HG03520 (cell line): ENCODE measurements around the gene FRMPD2.
"Not testable (repeated sequence)": the region's sequence is repeated elsewhere in the genome, so short reads cannot be mapped to it uniquely, and the experiment has no call there.

Experiments used
- ATAC-seq: cut with Tn5 transposase; IDR thresholded peaks from one replicate; pipeline ENCODE4 v1.9.1; 2021; ENCODE audit warnings: mild to moderate bottlenecking, moderate library complexity; ENCODE audit not compliant: unreplicated experiment

The FRMPD2 gene

DNA sequence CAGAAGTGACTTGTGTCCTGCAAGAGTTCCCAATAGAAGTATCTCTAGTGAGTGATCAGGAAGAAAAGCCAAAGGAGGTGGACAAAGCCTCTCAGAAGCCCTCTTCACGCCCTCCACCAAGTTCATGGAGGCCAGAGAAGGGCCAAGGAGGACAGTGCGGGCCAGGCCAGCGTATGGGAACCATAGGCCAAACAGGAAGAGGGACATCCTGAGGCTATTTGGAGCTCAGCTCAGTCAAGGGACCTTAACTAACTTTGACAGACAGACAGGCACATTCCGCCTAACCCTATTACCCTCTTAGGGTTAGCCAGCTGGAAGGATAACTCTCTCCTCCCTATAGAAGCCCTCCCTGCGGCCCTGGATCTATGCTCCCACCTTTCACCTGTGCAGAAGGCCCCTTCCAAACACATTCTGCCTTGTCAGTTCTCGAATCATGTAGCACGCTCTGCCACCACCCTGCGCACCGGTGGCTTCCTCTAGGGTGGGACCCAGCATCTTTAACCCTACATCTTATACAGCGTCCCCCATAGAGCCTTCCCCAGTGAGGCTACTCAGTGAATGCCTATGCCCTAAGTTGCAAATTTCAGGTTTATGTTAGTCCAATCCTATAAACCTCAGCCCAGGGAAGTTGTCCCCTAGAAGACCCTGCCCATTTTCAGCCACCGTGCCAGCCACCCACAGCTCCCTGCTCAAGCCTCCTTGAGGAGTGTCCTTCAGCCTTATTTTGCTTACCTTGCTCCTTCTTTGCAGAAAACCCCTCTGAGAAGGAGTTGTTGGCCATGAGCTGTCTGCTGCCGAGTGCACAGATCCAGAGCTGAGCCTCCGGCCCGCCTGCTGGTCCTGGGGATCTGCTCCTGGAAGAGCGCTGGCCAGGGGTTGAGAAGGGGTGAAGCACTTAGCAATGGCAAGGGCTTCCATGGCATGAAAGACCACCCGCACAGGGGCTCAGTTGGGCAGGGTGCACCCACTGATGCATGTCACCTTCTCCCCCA is 36.9 kb downstream of the FRMPD2 start:
- ATAC-seq, result no peak

DNA sequence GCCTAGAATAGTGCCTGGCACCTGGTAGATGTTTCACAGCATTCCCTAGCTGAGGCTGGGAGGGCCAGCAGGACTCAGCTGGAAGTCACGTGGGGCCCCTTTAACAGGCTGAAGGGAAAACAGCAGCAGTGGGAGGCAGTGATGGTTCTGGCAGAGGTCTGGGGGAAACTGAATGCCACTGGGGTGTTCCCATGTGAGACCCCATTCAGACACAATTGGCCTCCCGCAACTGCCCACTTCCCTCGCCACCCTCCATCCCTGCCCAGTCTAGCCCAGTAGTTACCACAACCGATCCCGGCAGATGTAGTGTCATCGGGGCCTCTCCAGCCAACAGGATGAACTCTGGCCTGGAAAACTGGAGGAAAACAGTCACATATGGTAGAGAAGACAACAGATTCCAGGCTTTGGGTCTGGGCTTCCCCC is 38.3 kb downstream of the FRMPD2 start:
- ATAC-seq, result no peak

DNA sequence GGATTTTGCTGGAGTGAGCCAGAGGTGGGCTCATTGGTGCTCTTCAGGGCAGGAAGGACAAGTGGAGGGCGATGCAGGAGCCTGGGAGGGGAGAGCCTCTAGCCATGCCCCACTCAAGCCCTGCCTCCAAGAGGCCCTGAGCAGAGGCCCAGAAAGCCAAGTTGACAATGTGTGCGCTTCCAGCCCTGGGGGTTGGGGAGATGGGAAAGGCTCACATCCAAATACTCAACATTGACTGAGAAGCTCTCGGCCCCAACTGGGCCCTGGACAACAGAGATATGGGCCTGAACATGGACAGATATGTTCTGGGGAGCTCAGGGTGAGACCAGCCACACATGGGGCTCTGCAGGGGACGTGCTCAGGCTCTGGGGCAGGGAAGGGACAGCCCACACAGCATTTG is 39.0 kb downstream of the FRMPD2 start:
- no peak for ATAC-seq

GRCh38 chr10:48234787-48235186 is 39.7 kb downstream of the FRMPD2 start:
- ATAC-seq, result no peak

DNA sequence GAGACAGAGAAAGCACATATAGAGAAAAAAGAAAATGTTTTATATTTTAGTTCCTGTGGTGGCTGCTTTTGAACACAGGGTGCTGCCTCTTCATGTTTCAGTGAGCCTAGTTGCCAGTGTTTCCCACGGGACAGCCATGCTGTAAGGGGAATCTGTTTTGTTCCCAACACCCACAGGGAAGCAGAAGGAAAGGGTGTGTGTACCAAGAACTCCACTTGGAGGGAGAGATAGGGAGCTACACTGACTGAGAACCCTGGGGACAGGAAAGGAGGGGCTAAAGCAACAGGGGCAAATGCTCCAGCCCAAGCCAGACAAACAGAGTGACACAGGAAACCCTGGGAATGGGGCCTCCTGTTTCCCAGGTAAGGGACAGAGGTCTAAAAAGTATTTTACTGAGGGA is 40.2 kb downstream of the FRMPD2 start:
- no peak for ATAC-seq

DNA sequence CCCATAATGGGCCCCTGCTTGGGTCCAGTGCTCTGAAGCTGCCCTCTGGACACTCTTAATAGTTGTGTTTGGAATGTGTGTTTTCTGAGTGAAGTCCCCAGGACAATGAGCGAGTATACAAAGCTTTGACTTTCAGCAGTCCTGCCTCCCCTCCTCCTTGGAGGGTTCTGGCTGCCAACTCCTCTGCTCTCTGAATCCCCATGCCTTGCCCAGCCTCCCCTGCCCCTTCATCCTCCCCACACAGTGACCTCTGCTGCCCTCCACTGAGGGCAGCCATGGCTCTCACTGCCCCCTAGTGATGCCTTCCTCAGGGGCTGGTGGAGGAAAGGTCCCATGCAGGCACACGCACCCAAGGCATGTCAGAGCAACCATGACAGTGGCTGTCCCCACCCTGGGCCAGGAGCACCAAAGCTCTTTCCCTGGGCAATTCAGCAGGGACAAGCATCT is 40.9 kb downstream of the FRMPD2 start:
- no peak for ATAC-seq

DNA sequence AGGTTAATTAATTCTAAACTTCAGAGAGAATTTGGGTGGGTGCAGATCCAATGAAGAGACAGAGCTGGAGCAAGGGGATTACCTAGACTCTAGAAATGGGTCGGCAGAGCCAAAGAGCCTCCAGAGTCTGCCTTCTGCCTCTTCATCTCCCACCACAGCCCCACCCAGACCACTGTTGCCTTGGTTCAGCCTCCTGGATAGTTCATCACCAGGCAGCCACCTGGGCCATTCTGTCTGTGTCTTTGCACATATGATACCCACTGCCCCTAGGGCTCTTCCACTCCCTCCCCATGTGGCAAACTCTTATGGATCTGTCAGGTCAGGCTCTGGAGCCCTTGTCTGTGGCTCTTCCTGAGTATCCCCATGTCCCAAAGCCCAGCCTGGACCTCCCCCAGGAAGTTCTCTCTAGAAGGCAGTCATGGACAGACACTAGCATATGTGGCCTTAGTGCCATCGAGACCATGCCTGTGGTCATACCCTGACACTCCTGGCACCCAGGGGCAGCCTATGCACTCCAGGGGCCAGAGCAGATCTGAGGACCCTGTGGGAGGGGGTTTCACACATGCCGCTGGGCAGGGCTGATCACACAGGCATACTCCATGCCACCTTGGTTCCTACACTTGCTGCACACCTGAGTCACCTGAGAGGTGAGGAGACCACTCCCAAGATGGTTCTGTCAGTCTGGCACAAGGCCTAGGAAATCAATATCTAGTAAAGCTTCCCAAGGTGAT is 41.6 kb downstream of the FRMPD2 start:
- no peak for ATAC-seq

DNA sequence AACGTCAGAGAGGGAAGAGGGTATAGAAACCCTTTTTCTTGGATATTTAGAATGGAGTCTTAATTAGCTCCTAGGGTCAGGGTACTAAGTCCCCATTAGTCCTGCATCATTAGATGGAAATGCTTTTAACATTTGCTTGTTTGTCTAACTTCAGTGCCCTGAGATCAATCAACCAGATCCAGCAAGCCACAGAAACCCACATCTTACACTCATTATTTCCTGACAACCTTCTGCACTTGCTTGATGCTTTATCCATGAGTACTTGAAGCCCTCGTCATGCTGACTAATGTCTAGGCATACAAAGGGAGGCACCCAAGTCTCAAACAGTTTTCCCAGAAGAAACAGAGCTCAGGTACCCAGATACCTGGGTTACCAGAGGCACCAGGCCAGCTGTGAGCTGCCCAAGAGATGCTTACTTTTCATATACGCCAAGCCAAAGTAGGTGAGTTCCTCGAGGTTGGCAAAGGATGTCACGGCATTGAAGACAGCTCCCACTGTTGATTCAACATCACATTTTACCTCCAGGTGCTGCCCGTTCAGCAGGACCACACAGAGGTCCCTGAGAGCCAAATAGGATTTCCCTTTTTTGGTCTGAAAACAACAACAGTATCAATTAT is 42.7 kb downstream of the FRMPD2 start:
- ATAC-seq, result peak; percentile 56

GRCh38 chr10:48231178-48231577 is 43.3 kb downstream of the FRMPD2 start:
- ATAC-seq, result no peak

GRCh38 chr10:48227213-48227612 is 47.3 kb downstream of the FRMPD2 start:
- ATAC-seq, result no peak

DNA sequence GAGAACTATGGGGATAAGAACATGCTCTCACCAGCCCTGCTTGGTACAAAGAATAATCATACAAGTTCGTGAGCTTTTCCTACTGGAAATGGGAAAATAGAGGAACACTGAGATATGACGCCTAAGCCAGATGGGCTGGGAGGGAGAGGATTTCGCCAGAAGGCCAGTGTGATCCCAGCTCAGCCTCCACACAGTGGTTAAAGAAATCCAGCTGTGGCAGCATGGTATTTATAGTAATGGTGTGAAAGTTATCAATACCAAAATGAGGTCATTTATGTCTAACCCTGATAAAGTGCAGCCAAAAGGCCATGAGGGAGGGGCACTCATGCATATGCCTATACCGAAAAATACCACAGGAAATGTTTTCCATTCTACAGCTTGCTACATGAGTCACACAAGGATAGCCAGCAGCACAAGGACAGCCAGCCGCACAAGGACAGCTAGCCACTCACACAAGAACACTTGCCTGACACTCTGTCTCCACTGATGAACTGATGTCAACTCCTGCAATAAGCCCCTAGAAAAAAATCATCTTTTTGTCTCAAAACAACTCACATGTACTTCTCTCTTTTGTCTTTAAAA is 49.4 kb downstream of the FRMPD2 start:
- no peak for ATAC-seq

DNA sequence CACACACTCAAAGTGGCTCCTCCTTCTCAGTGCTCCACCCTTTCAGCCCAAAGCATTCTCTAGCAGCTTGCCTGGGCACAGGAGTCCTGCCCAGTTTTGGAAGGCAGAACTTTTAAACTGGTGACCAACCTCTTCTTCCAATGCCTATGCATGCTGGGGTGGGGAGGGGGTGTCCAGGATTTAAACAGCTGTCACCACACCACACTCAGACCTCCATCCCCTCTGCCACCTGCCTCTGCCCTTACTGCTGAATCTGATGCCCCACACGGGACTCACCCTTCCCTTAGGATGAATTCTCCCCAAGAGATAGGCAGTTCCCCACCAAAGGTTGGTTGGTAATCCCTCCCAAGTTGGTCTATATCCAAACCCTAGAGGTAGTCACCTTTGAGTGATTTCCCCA is 50.2 kb downstream of the FRMPD2 start:
- ATAC-seq, result no peak

GRCh38 chr10:48221814-48222213 is 52.7 kb downstream of the FRMPD2 start:
- no peak for ATAC-seq

DNA sequence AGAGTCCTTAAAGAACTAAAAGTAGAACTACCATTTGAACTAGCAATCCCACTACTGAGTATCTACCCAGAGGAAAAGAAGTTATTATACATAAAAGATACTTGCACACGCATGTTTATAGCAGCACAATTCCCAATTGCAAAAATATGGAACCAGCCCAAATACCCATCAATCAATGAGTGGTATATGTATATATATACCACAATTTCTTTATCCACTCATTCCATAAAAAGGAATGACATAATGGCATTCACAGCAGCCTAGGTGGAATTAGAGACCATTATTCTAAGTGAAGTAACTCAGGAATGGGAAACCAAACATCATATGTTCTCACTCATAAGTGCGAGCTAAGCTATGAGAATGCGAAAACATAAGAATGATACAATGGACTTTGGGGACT is 53.5 kb downstream of the FRMPD2 start:
- ATAC-seq, result not testable (repeated sequence)

DNA sequence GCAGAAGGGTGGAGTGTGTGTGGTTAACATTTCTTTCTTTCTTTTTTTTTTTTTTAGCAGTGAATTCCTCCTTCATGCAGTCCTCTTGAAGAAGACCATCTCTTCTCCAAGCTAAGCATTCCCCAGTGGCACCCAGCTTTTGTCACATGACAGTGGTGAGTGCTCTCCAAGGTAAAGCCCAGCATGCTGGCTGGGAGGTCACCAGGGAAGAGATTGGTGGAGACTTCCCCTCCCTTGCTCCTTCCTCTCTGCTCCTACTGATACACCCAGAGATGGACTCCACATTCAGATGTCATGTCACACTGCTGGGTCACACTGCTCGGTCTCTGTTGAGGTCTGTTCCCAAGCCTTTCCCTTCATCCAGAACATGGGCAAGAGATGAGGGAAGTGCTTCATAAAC is 55.3 kb downstream of the FRMPD2 start:
- no peak for ATAC-seq

GRCh38 chr10:48216744-48217143 is 57.8 kb downstream of the FRMPD2 start:
- ATAC-seq, result no peak

- ATAC-seq, result no peak
These were observed 58.3 kb downstream of the FRMPD2 start for GRCh38 chr10:48216204-48216505.

DNA sequence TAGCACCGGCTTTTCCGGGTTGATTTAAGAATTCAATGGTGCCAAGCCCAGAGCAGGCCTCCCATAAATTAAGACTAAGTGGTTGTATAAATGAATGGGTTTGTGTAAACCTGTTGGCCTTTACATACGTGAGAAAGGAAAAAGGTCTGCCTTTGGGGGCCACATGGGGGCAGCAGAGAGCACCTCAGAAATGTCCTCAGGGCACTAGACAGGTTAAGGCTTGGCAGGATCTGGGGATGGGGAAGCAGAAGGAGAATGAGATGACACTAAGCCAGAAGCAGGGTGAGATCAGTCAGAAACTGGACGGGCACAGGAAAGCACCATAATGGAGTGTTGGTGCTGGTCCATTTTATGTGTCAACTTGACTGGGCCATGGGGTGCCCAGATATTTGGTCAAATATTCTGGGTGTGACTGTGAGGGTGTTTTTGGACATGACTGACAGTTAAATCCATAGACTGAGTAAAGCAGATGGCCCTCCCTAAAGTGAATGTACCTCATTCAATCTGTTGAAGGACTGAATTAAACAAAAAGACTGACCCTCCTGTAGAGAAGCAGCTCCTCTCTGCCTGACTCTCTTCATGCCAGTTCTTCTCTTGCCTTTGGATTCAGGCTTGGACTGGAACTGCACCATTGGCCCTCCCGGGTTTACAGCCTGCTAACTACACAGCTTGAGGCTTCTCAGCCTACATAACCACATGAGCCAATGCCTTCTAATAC is 58.9 kb downstream of the FRMPD2 start:
- ATAC-seq, result no peak

DNA sequence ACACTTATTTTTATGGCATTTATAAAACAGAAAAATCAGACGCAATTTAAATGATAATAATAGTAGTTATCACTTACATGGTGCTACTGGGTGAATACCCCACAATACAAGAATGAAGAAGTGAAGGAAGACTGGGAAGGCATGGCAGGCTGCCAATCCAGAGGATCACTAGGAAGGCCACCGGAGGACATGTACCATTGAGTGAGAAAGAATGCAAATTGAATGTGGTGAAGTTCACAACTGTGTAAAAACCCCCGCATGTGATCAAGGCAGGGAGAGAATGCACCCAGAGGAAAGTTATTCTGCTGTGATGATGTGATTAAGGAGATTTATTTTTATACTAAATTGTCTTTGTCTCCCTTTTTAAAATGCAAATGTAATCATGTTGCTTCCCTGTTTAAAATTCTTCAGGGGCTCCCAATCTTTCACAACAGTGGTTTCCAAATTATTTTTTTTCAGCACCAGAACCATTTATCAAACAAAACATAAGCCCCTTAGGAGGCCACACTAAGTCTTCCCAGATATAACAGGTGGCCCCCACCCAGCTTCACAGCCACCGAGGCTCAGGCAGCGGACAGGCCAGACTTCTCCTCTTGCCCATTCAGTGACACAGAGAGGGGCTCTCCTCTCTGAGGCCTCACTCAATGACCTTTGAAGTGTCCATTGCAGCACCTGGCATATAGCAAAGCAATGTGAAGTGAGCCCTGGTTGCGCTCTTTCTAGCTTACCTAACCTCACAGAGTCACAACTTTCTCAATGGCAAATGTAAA is 59.6 kb downstream of the FRMPD2 start:
- no peak for ATAC-seq

DNA sequence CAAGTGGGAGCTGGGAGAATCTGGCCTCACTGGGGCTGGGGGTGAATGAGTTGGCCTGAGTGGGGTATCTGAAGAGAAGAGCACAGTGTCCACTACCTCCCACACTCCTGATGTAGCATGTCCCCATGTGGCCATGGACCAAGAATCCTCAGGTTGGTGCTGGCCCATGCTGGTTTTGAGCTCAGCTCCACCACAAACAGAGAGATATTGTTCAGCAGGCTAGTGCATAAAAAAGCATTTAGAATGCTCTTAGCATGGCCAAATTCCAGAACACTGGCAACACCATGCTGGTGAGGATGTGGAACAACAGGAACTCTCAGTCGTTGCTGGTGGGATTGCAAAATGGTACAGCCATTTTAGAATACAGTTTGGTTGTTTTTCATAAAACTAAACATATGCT is 61.4 kb downstream of the FRMPD2 start:
- ATAC-seq, result no peak
